ENCODE data around the gene ULK4.

Gene ULK4

GRCh38 chr3:41304593-41304992 is 657.3 kb downstream of the ULK4 start:
- DNase-seq (ENCODE audit: insufficient read length, low spot score) (no peak), FAIRE-seq (no peak)
- TF ChIP-seq POLR2A (IDR thresholded peaks at IDR 0.05; ENCODE audit: low read depth, low read length) (no peak), PAX5 (IDR thresholded peaks at IDR 0.05; ENCODE audit: insufficient read depth, low read length, severe bottlenecking) (no peak), POLR2AphosphoS5 (IDR thresholded peaks at IDR 0.05; ENCODE audit: low read depth, low read length) (no peak), TAF1 (IDR thresholded peaks at IDR 0.05; ENCODE audit: low read depth, low read length) (no peak), POU2F2 (IDR thresholded peaks at IDR 0.05; ENCODE audit: low read depth, low read length) (no peak), SPI1 (IDR thresholded peaks at IDR 0.05; ENCODE audit: low read depth, low read length) (no peak)

GRCh38 chr3:41302295-41302694 is 659.6 kb downstream of the ULK4 start:
- FAIRE-seq = no peak
- TF ChIP-seq POLR2AphosphoS5 (IDR thresholded peaks at IDR 0.05; ENCODE audit: low read depth, low read length) (no peak), POU2F2 (IDR thresholded peaks at IDR 0.05; ENCODE audit: low read depth, low read length) (no peak), PAX5 (IDR thresholded peaks at IDR 0.05; ENCODE audit: insufficient read depth, low read length, severe bottlenecking) (no peak), SPI1 (IDR thresholded peaks at IDR 0.05; ENCODE audit: low read depth, low read length) (no peak), TAF1 (IDR thresholded peaks at IDR 0.05; ENCODE audit: low read depth, low read length) (no peak), POLR2A (IDR thresholded peaks at IDR 0.05; ENCODE audit: low read depth, low read length) (no peak)
- DNase-seq (ENCODE audit: insufficient read length, low spot score) = no peak

DNA sequence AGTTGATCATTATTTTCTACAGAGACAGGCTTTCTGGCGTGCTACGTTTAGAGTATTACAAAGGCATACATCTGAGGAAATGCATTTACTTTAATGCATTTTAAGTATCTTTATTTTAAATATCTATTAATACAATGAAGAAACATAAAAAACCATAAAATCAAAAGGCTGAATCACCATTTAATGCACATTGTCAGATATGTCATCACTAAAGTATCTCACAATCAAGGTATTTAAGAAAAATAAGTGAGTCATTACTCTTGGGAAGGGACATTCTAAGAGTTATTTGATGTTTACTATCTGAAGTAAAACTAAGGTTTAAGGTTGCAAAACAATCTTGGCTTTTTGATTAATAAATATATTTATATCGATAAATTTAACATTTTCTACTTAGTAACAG is 660.4 kb downstream of the ULK4 start:
- DNase-seq (ENCODE audit: insufficient read length, low spot score) (no peak), FAIRE-seq (no peak)
- TF ChIP-seq PAX5 (IDR thresholded peaks at IDR 0.05; ENCODE audit: insufficient read depth, low read length, severe bottlenecking) = no peak
- TF ChIP-seq SPI1 (IDR thresholded peaks at IDR 0.05; ENCODE audit: low read depth, low read length) = no peak
- no peak for TF ChIP-seq POU2F2 (IDR thresholded peaks at IDR 0.05; ENCODE audit: low read depth, low read length)
- no peak for TF ChIP-seq POLR2AphosphoS5 (IDR thresholded peaks at IDR 0.05; ENCODE audit: low read depth, low read length)
- TF ChIP-seq TAF1 (IDR thresholded peaks at IDR 0.05; ENCODE audit: low read depth, low read length) = no peak
- TF ChIP-seq POLR2A (IDR thresholded peaks at IDR 0.05; ENCODE audit: low read depth, low read length) = no peak

DNA sequence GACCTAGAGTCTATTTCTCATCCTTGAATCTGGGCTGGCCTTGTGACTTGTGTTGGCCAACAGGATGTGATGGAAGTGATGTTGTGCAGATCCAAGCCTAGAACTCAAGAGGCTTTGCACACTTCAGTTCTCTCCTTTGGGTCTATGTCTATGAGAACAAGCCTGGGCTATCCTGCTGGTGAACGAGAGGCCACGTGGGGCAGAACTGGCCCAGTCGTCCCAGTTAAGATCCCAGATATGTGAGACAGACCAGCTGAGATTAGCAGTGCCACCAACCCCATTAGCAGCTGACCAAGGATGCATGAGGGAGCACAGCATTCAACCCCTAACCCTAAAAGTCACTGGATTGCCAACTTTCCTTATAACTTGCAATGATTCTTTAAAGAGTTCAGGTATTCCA is 662.9 kb downstream of the ULK4 start:
- TF ChIP-seq SPI1 (IDR thresholded peaks at IDR 0.05; ENCODE audit: low read depth, low read length) (no peak), POLR2A (IDR thresholded peaks at IDR 0.05; ENCODE audit: low read depth, low read length) (no peak)
- FAIRE-seq = no peak
- no peak for DNase-seq (ENCODE audit: insufficient read length, low spot score)

DNA sequence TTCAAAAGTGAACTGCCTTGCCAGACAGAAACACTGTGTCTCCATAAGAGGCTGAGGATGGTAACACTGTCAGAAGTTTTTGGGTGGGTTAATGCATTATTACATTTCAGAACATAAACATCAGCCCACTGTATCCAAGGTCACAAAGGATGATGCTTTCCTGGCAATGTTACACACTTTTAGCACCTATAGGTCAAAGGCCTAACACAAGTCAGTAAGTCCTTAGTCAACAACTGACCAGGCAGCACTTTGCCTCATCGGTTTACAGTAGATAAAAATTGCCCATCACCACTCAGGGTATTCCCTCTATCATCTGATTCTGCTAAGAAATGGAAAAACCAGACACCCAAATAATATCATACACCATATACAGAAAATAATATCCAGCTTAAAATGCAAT is 664.2 kb downstream of the ULK4 start:
- FAIRE-seq = no peak
- TF ChIP-seq POLR2AphosphoS5 (IDR thresholded peaks at IDR 0.05; ENCODE audit: low read depth, low read length) (no peak), SPI1 (IDR thresholded peaks at IDR 0.05; ENCODE audit: low read depth, low read length) (no peak), PAX5 (IDR thresholded peaks at IDR 0.05; ENCODE audit: insufficient read depth, low read length, severe bottlenecking) (no peak), POU2F2 (IDR thresholded peaks at IDR 0.05; ENCODE audit: low read depth, low read length) (no peak), TAF1 (IDR thresholded peaks at IDR 0.05; ENCODE audit: low read depth, low read length) (no peak), POLR2A (IDR thresholded peaks at IDR 0.05; ENCODE audit: low read depth, low read length) (no peak)
- DNase-seq (ENCODE audit: insufficient read length, low spot score) = no peak

- DNase-seq (ENCODE audit: insufficient read length, low spot score) (no peak), FAIRE-seq (no peak)
- TF ChIP-seq POU2F2 (IDR thresholded peaks at IDR 0.05; ENCODE audit: low read depth, low read length) (no peak), PAX5 (IDR thresholded peaks at IDR 0.05; ENCODE audit: insufficient read depth, low read length, severe bottlenecking) (no peak), POLR2AphosphoS5 (IDR thresholded peaks at IDR 0.05; ENCODE audit: low read depth, low read length) (no peak)
Measured at GRCh38 chr3:41296556-41296955, 665.3 kb downstream of the ULK4 start.

- no peak for FAIRE-seq
- no peak for TF ChIP-seq POLR2A (IDR thresholded peaks at IDR 0.05; ENCODE audit: low read depth, low read length)
- TF ChIP-seq TAF1 (IDR thresholded peaks at IDR 0.05; ENCODE audit: low read depth, low read length) = no peak
- no peak for TF ChIP-seq POU2F2 (IDR thresholded peaks at IDR 0.05; ENCODE audit: low read depth, low read length)
- no peak for TF ChIP-seq SPI1 (IDR thresholded peaks at IDR 0.05; ENCODE audit: low read depth, low read length)
- TF ChIP-seq PAX5 (IDR thresholded peaks at IDR 0.05; ENCODE audit: insufficient read depth, low read length, severe bottlenecking) = no peak
- TF ChIP-seq POLR2AphosphoS5 (IDR thresholded peaks at IDR 0.05; ENCODE audit: low read depth, low read length) = no peak
- DNase-seq (ENCODE audit: insufficient read length, low spot score) = no peak
Measured at GRCh38 chr3:41295740-41296139, 666.2 kb downstream of the ULK4 start.

DNA sequence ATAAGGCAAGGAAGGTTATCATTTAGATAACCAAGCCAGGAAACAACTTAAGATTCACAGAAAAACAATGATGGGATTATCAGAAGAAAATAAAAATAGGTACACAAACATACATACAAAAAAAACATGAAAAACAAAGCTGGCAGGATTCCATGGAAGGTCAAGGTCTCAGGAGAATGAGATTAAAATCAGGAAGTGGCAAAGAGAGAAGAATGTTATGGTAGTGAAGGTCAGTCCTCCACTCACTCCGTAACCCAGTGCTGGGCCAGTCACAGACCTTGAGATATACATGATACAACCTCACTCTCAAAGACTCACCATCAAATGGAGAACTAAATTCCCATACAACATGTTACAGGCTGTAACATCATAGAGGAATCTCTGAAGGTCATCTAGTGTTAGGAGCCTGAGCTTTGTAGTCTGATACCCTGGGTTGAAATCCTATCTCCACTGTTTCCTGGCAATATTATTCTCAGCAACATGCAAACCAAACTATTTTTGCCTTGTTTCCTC is 668.7 kb downstream of the ULK4 start:
- FAIRE-seq (no peak), DNase-seq (ENCODE audit: insufficient read length, low spot score) (no peak)

GRCh38 chr3:41290736-41291135 is 671.2 kb downstream of the ULK4 start:
- FAIRE-seq = no peak
- TF ChIP-seq TAF1 (IDR thresholded peaks at IDR 0.05; ENCODE audit: low read depth, low read length) = no peak
- TF ChIP-seq POLR2A (IDR thresholded peaks at IDR 0.05; ENCODE audit: low read depth, low read length) = no peak
- no peak for TF ChIP-seq PAX5 (IDR thresholded peaks at IDR 0.05; ENCODE audit: insufficient read depth, low read length, severe bottlenecking)
- TF ChIP-seq SPI1 (IDR thresholded peaks at IDR 0.05; ENCODE audit: low read depth, low read length) = no peak
- no peak for TF ChIP-seq POU2F2 (IDR thresholded peaks at IDR 0.05; ENCODE audit: low read depth, low read length)
- TF ChIP-seq POLR2AphosphoS5 (IDR thresholded peaks at IDR 0.05; ENCODE audit: low read depth, low read length) = no peak
- no peak for DNase-seq (ENCODE audit: insufficient read length, low spot score)

More for the DNA sequence above, 668.7 kb downstream of the ULK4 start:
- no peak for TF ChIP-seq PAX5 (IDR thresholded peaks at IDR 0.05; ENCODE audit: insufficient read depth, low read length, severe bottlenecking)
- no peak for TF ChIP-seq POLR2A (IDR thresholded peaks at IDR 0.05; ENCODE audit: low read depth, low read length)
- no peak for TF ChIP-seq POU2F2 (IDR thresholded peaks at IDR 0.05; ENCODE audit: low read depth, low read length)
- no peak for TF ChIP-seq SPI1 (IDR thresholded peaks at IDR 0.05; ENCODE audit: low read depth, low read length)
- TF ChIP-seq TAF1 (IDR thresholded peaks at IDR 0.05; ENCODE audit: low read depth, low read length) = no peak
- no peak for TF ChIP-seq POLR2AphosphoS5 (IDR thresholded peaks at IDR 0.05; ENCODE audit: low read depth, low read length)

GRCh38 chr3:41290306-41290705 is 671.6 kb downstream of the ULK4 start:
- TF ChIP-seq POLR2A (IDR thresholded peaks at IDR 0.05; ENCODE audit: low read depth, low read length) (no peak), SPI1 (IDR thresholded peaks at IDR 0.05; ENCODE audit: low read depth, low read length) (no peak), TAF1 (IDR thresholded peaks at IDR 0.05; ENCODE audit: low read depth, low read length) (no peak), PAX5 (IDR thresholded peaks at IDR 0.05; ENCODE audit: insufficient read depth, low read length, severe bottlenecking) (no peak), POU2F2 (IDR thresholded peaks at IDR 0.05; ENCODE audit: low read depth, low read length) (no peak), POLR2AphosphoS5 (IDR thresholded peaks at IDR 0.05; ENCODE audit: low read depth, low read length) (no peak)
- FAIRE-seq = no peak
- DNase-seq (ENCODE audit: insufficient read length, low spot score) = no peak

Data from GM12891 (cell line).